Caki2 (cell line): ENCODE results near the gene PITPNM3. TPM values are rescaled to one million over a fixed set of nuclear protein-coding genes. Genes with fewer than 3 reads are reported as not detected.

ENCODE experiments used
- DNase-seq: peaks from one replicate; pipeline ENCODE4 v3.0.0-alpha.2; 2015; ENCODE audit warnings: low read depth
- in situ Hi-C: cut with HindIII; loops from 2 replicates; pipeline ENCODE4 v1.10.0; 2016; ENCODE audit warnings: low sequenced_read_pairs, low pct_unique_long_range_greater_than_20kb, mixed read lengths
- total RNA-seq: library from RNA; depleted of rRNA; stranded (reverse); fragments of >200 nt; shearing (Covaris generic); gene quantifications from 2 replicates; pipeline ENCODE4 v1.2.3, GENCODE V29; 2014; ENCODE audit warnings: low replicate concordance

The PITPNM3 gene
- total RNA-seq, 1 experiment from 2014 or later = 2.2 TPM

GRCh38 chr17:6512552-6512951 lies 43.8 kb downstream of the PITPNM3 start:
- no peak for DNase-seq

GRCh38 chr17:6510321-6510977 lies 45.9 kb downstream of the PITPNM3 start:
- in situ Hi-C loops = no loop called here
- DNase-seq = no peak

More at GRCh38 chr17:6512552-6512951, 43.8 kb downstream of the PITPNM3 start:
- in situ Hi-C loops = no loop called here

- no peak for DNase-seq
- in situ Hi-C loops = no loop called here
Observed at GRCh38 chr17:6509921-6510320, 46.4 kb downstream of the PITPNM3 start.

- in situ Hi-C loops = no loop called here
- no peak for DNase-seq
Observed at GRCh38 chr17:6509031-6509771, 47.2 kb downstream of the PITPNM3 start.

GRCh38 chr17:6508519-6509030 lies 47.8 kb downstream of the PITPNM3 start:
- in situ Hi-C loops = no loop called here
- no peak for DNase-seq

GRCh38 chr17:6508016-6508415 lies 48.3 kb downstream of the PITPNM3 start:
- in situ Hi-C loops = no loop called here
- DNase-seq = no peak

- DNase-seq = peak; percentile 64
- in situ Hi-C loops = no loop called here
Observed at GRCh38 chr17:6507535-6507934, 48.8 kb downstream of the PITPNM3 start.

- peak; percentile 81 for DNase-seq
- in situ Hi-C loops = no loop called here
Observed at GRCh38 chr17:6506679-6507231, 49.6 kb downstream of the PITPNM3 start.

GRCh38 chr17:6505425-6506142 lies 50.8 kb downstream of the PITPNM3 start:
- no peak for DNase-seq
- in situ Hi-C loops = no loop called here

GRCh38 chr17:6503641-6504195 lies 52.6 kb downstream of the PITPNM3 start:
- in situ Hi-C loops = no loop called here
- no peak for DNase-seq

GRCh38 chr17:6502871-6503509 lies 53.4 kb downstream of the PITPNM3 start:
- in situ Hi-C loops = no loop called here

GRCh38 chr17:6502142-6502541 lies 54.2 kb downstream of the PITPNM3 start:
- DNase-seq = no peak
- in situ Hi-C loops = no loop called here

More at GRCh38 chr17:6502871-6503509, 53.4 kb downstream of the PITPNM3 start:
- no peak for DNase-seq

- DNase-seq = no peak
- in situ Hi-C loops = no loop called here
Observed at GRCh38 chr17:6501359-6501758, 55.0 kb downstream of the PITPNM3 start.

- DNase-seq = no peak
- in situ Hi-C loops = no loop called here
Observed at GRCh38 chr17:6498901-6499540, 57.3 kb downstream of the PITPNM3 start.

GRCh38 chr17:6498356-6498755 lies 58.0 kb downstream of the PITPNM3 start:
- no peak for DNase-seq
- in situ Hi-C loops = no loop called here

GRCh38 chr17:6497496-6498221 lies 58.7 kb downstream of the PITPNM3 start:
- in situ Hi-C loops = no loop called here

More at GRCh38 chr17:6497496-6498221, 58.7 kb downstream of the PITPNM3 start:
- DNase-seq = no peak
